ENCODE measurements around the gene SHISA6. TPM values are rescaled to one million over a fixed set of nuclear protein-coding genes. Genes with fewer than 3 reads are reported as not detected.

SHISA6 gene
- total RNA-seq, 1 donor from 2014 or later, result not detected

DNA sequence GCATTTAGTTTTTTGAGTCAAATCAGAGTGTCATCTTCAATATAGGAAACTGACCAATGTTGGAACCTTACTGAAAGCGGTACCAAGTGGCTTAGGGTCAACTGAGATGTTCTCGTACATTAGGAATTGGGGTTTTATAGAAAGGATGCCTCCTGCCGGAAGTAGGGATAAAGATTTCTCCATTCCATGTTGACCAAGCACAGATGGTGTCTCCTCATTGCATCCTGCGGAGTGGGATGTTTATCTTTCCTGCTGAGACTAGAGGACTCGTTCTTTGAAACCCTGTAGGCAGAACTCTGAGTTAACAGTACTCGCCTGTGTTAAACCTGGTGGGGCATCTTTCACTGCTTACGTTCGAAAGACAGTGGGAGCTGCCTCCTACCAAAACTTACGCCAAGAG is 1.4 kb downstream of the SHISA6 start:
- Mint-ChIP-seq H3K36me3 (ENCODE audit: low read depth) (no peaks in the 10 kb centered on the region), H3K9me3 (no peaks in the 10 kb centered on the region), H3K4me3 (no peak overlapping the region), H3K4me1 (ENCODE audit: low read depth) (no peaks in the 10 kb centered on the region), H3K27ac (no peak overlapping the region), H3K27me3 (ENCODE audit: insufficient read depth) (peaks cover 26% of the 10 kb centered on the region)
- no peak for DNase-seq (ENCODE audit: low spot score)
- intact Hi-C loops (cut with micrococcal nuclease), result no loop called here

DNA sequence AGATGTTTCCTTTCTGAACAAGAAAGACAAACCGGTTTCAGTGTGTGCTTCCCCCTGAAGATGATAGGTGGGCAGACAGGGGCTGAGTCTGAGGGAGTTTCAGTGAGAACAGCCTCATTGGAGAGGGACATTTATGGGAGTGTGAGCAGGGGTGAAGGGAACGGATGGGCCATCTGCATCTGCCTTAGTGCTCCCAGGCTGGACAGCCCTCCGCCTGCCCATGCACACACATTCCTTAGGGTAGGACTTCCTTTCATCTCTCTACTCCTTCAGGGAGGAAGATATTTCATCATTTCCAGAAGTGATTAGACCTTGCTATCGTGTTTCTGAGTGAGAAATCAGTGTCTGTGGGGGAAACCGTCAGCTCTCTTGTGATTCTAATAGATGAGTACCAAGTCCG is 3.8 kb downstream of the SHISA6 start:
- peaks cover 3% of the 10 kb centered on the region for H3K9me3 Mint-ChIP-seq
- no peaks in the 10 kb centered on the region for H3K36me3 Mint-ChIP-seq (ENCODE audit: low read depth)
- H3K4me3 Mint-ChIP-seq, result no peak overlapping the region
- peaks cover 22% of the 10 kb centered on the region for H3K27me3 Mint-ChIP-seq (ENCODE audit: insufficient read depth)
- intact Hi-C loops (cut with micrococcal nuclease), result no loop called here
- H3K4me1 Mint-ChIP-seq (ENCODE audit: low read depth), result no peaks in the 10 kb centered on the region
- no peak for DNase-seq (ENCODE audit: low spot score)
- H3K27ac Mint-ChIP-seq, result no peak overlapping the region

DNA sequence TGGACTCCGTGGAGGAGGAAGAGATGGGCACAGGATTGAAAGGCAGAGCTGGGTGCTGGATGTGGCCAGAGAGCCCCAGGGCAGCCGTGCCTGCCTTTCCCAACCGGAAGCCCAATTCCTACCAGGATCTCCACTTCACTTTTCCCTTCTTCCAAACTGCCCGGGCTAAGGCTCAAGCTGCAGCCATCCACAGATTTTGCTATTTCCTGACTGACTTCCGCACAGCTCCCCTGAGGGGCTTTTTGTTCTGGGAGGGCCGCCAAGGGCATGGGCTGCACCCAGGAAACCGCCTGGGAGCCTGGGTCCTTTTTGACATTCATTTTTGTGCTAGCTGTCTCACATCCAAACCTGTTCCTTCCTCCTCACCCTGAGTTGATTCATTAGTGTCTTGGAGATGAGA is 4.2 kb downstream of the SHISA6 start:
- intact Hi-C loops (cut with micrococcal nuclease), result no loop called here
- Mint-ChIP-seq H3K4me1 (ENCODE audit: low read depth) (no peaks in the 10 kb centered on the region), H3K9me3 (peaks cover 3% of the 10 kb centered on the region), H3K27ac (no peak overlapping the region), H3K27me3 (ENCODE audit: insufficient read depth) (peaks cover 20% of the 10 kb centered on the region), H3K36me3 (ENCODE audit: low read depth) (no peaks in the 10 kb centered on the region), H3K4me3 (no peak overlapping the region)
- DNase-seq (ENCODE audit: low spot score), result no peak

DNA sequence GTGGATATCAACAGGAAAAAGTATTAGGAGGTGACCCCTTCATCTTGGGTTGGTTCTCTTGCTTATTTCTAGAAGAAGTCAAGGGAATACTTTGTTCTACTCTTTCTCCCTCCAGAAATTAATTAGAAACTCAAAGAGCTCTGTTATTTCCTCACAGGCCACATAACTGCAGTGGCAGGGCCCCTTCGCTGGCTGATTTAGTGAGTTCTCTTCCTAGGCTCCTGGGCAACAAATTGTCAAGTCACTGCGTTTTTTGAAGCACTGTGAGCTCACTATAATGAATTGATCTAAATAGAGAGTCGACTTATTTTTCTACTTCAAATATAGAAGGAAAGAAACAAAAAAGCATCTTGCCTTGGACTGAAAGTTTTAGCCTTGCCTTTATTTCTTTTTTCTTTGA is 4.8 kb downstream of the SHISA6 start:
- Mint-ChIP-seq H3K36me3 (ENCODE audit: low read depth) (no peaks in the 10 kb centered on the region), H3K9me3 (peaks cover 3% of the 10 kb centered on the region), H3K4me1 (ENCODE audit: low read depth) (no peaks in the 10 kb centered on the region), H3K27ac (no peak overlapping the region), H3K27me3 (ENCODE audit: insufficient read depth) (peaks cover 20% of the 10 kb centered on the region), H3K4me3 (no peak overlapping the region)
- DNase-seq (ENCODE audit: low spot score), result no peak
- intact Hi-C loops (cut with micrococcal nuclease), result no loop called here

DNA sequence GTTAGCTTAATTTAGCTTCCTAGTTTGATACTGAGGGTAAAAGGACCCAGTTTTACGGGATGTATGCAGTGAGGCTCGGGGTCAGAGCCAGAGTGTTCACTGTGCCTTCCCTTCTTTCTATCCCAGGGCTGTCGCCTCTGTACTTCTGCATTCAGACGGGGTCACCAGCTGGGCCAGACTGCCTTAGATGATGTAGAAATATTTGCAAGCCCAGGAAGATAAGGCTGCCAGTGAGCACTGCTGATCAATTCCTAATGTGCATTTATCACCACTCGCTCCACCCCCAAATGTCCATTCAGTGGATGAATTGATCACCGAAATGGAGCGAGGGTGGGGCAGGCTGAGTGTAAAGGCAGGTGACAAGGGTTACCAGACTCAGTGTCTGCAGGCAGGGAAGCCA is 9.1 kb downstream of the SHISA6 start:
- no peak for DNase-seq (ENCODE audit: low spot score)
- Mint-ChIP-seq H3K4me1 (ENCODE audit: low read depth) (no peaks in the 10 kb centered on the region), H3K9me3 (peaks cover 7% of the 10 kb centered on the region), H3K4me3 (no peak overlapping the region), H3K36me3 (ENCODE audit: low read depth) (no peaks in the 10 kb centered on the region), H3K27me3 (ENCODE audit: insufficient read depth) (no peaks in the 10 kb centered on the region), H3K27ac (no peak overlapping the region)
- intact Hi-C loops (cut with micrococcal nuclease), result no loop called here

DNA sequence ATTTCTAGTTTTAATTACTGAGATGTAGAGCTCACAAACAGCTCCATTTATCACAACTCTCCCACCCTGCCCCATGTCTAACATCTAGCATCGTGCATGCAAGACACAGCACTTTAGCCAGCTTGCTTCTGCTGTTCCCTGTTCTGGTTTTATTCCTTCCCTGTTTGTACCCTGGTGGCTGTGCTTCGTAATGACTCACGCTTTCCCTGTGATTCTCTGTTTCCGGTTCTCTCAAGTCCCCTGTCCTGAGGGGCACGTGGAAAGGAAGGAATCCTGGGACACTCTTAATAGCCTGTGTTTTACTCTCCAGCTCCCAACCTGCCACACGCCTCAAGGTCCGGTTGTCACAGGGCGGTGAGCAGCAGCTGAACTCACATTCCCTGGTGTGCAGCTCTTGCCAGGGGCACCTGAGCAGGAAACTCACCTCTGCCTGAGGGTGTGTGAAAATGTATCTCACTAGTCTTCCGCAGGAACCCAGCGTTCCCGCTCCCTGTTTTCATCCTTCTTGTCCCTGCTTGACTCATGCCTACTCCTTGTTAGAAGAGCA is 10.6 kb downstream of the SHISA6 start:
- no peak for DNase-seq (ENCODE audit: low spot score)
- Mint-ChIP-seq H3K9me3 (peaks cover 7% of the 10 kb centered on the region), H3K4me1 (ENCODE audit: low read depth) (no peaks in the 10 kb centered on the region), H3K27ac (no peak overlapping the region), H3K27me3 (ENCODE audit: insufficient read depth) (no peaks in the 10 kb centered on the region), H3K36me3 (ENCODE audit: low read depth) (no peaks in the 10 kb centered on the region), H3K4me3 (no peak overlapping the region)
- intact Hi-C loops (cut with micrococcal nuclease), result no loop called here

DNA sequence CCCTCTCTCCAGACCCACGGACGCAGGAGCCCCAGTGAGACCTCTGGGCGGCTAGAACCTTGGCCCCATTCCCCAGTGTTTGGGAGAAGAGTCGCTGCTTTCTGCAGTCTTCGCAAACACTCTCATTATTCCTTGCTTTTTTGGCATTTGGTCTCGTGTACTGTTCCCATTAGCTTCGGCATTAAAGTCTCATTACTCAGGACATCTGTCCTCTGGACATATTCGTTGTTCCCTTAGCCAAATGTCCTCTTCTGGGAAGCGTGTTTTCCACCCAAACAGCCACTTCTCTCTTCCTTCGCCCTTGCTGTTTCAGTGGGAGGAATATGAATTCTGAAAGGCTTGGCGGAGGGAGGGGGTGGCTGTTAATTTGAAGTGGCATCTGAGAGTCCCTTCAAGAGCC is 11.1 kb downstream of the SHISA6 start:
- Mint-ChIP-seq H3K27me3 (ENCODE audit: insufficient read depth) (no peaks in the 10 kb centered on the region), H3K4me3 (no peak overlapping the region), H3K36me3 (ENCODE audit: low read depth) (no peaks in the 10 kb centered on the region), H3K9me3 (peaks cover 9% of the 10 kb centered on the region), H3K27ac (no peak overlapping the region), H3K4me1 (ENCODE audit: low read depth) (no peaks in the 10 kb centered on the region)
- intact Hi-C loops (cut with micrococcal nuclease), result no loop called here
- DNase-seq (ENCODE audit: low spot score), result no peak

DNA sequence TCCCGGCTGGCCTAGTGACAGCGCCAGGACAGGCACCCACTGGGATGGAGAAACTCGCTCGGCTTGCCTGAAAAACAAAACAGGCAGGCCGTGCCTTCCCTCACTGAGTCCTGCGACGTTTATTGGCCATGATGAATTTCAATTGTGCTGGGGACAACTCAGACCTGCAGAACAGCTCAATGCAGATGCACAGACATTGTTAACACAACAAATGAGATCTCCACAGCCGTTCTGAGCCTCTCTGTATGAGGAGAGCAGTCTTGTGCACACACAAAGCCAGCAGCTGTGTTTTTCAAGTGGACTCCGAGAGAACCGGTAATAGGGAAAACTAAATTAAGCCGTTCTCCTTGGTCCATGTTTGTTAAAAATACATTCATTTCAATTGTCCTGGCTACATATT is 15.9 kb downstream of the SHISA6 start:
- H3K9me3 Mint-ChIP-seq, result peaks cover 17% of the 10 kb centered on the region
- no peak overlapping the region for H3K27ac Mint-ChIP-seq
- intact Hi-C loops (cut with micrococcal nuclease), result no loop called here
- H3K27me3 Mint-ChIP-seq (ENCODE audit: insufficient read depth), result no peaks in the 10 kb centered on the region
- H3K36me3 Mint-ChIP-seq (ENCODE audit: low read depth), result no peaks in the 10 kb centered on the region
- H3K4me1 Mint-ChIP-seq (ENCODE audit: low read depth), result no peaks in the 10 kb centered on the region
- H3K4me3 Mint-ChIP-seq, result no peak overlapping the region
- no peak for DNase-seq (ENCODE audit: low spot score)

DNA sequence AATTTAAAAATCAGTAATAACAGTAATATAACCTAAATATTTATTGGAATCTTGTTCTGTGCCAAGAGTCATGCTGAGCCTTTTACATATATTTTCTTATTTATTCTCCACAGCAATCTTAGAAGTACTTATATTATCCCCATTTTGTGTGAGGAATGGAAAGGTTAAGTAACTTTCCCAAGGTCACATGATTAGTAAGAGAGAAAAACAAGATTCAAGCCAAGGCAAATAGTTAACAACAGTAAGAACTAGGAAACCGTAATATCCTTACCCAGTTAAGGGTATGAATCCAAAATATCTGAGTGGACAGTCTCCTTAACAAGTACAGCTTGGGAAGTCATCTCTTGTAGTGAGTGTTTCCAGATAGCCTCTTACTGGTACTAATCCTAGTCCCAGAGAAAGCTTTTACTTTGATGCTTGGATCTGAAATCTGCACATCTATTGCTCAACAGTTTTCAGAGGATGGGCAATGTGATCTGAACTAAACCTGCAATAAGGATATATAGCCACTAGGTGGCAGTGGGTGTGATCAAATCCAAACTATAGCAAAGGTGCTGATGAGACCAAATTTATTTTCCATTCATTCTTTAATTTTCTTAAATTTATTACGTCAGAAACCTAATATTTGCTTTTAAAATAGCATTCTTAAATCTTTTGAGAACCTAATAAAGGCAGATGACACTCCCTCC is 23.3 kb downstream of the SHISA6 start:
- H3K4me1 Mint-ChIP-seq (ENCODE audit: low read depth), result no peaks in the 10 kb centered on the region
- intact Hi-C loops (cut with micrococcal nuclease), result no loop called here
- no peak overlapping the region for H3K4me3 Mint-ChIP-seq
- H3K27me3 Mint-ChIP-seq (ENCODE audit: insufficient read depth), result no peaks in the 10 kb centered on the region
- DNase-seq (ENCODE audit: low spot score), result no peak
- H3K36me3 Mint-ChIP-seq (ENCODE audit: low read depth), result peaks cover 1% of the 10 kb centered on the region
- no peak overlapping the region for H3K27ac Mint-ChIP-seq
- H3K9me3 Mint-ChIP-seq, result peaks cover 30% of the 10 kb centered on the region

DNA sequence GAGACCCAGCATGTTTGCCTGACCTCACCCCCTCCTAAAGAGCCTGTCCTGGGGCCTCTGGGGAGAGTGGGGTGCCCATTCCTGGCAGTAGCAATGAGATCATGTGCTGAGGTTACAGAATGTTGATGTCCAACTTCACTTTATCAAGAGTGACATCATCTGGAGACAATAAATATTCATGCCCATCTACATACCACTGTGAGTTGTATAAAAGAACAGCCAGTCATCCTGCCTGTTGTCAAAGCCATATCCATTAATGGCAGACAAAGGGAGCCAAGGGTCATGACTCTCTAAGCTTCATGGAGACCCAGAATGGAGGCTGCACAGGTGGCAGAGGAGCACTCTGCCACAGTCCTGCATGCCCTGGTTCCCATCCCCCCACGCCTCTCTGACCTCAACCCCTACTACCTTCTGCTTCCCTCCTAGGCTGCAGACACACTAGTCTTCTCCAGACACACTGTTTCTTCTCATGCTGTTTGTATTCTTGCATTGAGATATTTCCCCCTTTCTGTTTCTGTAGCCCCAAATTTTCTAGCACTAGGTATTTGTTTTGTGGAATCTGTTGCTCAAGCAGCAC is 27.1 kb downstream of the SHISA6 start:
- Mint-ChIP-seq H3K27ac (no peak overlapping the region), H3K27me3 (ENCODE audit: insufficient read depth) (no peaks in the 10 kb centered on the region), H3K9me3 (peaks cover 32% of the 10 kb centered on the region), H3K4me3 (no peak overlapping the region), H3K36me3 (ENCODE audit: low read depth) (no peaks in the 10 kb centered on the region), H3K4me1 (ENCODE audit: low read depth) (no peaks in the 10 kb centered on the region)
- DNase-seq (ENCODE audit: low spot score), result no peak
- intact Hi-C loops (cut with micrococcal nuclease), result no loop called here

DNA sequence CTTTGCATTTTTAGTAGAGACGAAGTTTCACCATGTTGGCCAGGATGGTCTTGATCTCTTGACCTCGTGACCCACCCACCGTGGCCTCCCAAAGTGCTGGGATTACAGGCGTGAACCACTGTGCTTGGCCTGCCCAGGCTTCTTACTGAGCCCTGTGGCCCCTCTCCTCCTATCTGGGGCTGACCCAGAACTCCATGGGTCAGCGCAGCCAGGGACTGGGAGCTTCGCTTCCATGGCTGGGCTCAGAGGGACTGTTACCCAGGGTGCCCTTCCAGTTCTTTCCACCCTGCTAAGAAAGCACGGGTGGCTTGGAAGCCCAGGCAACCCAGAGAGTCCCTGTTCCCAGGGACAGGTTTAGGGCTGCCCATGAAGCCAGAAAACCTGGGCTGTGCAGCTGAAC is 28.2 kb downstream of the SHISA6 start:
- intact Hi-C loops (cut with micrococcal nuclease), result no loop called here
- Mint-ChIP-seq H3K4me1 (ENCODE audit: low read depth) (no peaks in the 10 kb centered on the region), H3K27ac (no peak overlapping the region), H3K4me3 (no peak overlapping the region), H3K36me3 (ENCODE audit: low read depth) (no peaks in the 10 kb centered on the region), H3K27me3 (ENCODE audit: insufficient read depth) (no peaks in the 10 kb centered on the region), H3K9me3 (peaks cover 26% of the 10 kb centered on the region)
- DNase-seq (ENCODE audit: low spot score), result no peak

DNA sequence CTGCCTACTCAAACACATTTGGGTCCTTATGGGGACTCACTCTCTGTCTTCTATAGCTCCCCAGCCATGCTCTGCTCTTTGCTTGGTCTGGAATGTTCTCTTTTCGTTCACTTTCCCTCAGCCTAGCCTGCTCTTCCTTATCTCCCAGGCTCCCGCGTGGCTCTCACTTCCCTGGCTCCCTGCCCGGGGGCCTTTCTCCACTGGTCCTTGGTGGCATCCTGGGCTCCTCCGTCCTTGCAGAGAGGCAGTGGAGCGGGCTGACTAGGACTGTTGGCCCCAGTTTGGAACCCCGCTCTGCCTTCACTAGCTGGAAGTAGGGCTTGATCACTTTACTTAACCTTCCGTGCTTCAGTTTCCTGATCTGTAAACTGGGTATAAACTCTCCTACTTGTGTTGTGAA is 31.2 kb downstream of the SHISA6 start:
- no peaks in the 10 kb centered on the region for H3K27me3 Mint-ChIP-seq (ENCODE audit: insufficient read depth)
- no peak overlapping the region for H3K27ac Mint-ChIP-seq
- DNase-seq (ENCODE audit: low spot score), result no peak
- no peaks in the 10 kb centered on the region for H3K36me3 Mint-ChIP-seq (ENCODE audit: low read depth)
- H3K9me3 Mint-ChIP-seq, result peaks cover 20% of the 10 kb centered on the region
- H3K4me1 Mint-ChIP-seq (ENCODE audit: low read depth), result no peaks in the 10 kb centered on the region
- intact Hi-C loops (cut with micrococcal nuclease), result no loop called here
- no peak overlapping the region for H3K4me3 Mint-ChIP-seq

DNA sequence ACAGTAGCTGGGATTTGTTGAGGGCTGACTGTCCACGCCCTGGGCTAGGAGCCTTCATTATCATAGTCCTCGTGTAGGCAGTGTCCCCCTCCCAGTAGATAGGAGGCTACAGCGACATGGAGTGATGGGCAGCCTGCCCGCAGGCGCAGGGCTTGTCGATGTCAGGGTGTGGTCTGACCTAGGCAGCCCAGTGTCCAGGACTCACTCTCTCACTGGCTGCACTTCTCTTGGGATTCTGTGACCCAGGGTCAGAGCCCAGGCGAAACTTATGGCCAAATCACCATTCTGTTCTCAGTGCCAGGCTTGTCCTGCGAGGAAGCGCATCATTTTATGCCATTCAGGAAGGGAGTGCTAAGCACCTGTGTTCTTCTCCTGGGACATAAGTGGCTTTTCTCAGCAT is 32.6 kb downstream of the SHISA6 start:
- Mint-ChIP-seq H3K4me1 (ENCODE audit: low read depth) (no peaks in the 10 kb centered on the region), H3K36me3 (ENCODE audit: low read depth) (no peaks in the 10 kb centered on the region), H3K9me3 (peaks cover 20% of the 10 kb centered on the region), H3K27ac (no peak overlapping the region), H3K27me3 (ENCODE audit: insufficient read depth) (no peaks in the 10 kb centered on the region), H3K4me3 (no peak overlapping the region)
- DNase-seq (ENCODE audit: low spot score), result no peak
- intact Hi-C loops (cut with micrococcal nuclease), result no loop called here

DNA sequence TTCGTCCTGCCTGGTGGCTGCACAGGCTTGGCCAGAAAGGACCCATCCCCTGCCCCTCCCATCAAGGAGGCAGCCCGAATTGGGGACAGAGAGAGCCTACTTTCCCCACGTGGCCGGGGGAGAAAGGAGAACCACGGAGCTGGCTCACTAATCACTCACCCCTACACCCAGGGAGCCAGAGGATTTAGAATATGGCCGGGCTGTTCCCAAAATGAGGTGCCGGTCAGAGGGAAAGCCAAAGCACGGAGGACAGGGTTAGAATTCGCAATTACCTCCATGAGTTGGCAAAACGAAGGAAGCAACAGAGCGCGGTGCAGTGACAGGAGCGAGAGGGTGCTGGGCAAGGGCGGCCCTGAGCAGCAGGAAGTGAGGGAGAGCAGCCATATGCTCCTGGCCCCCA is 33.1 kb downstream of the SHISA6 start:
- Mint-ChIP-seq H3K27me3 (ENCODE audit: insufficient read depth) (no peaks in the 10 kb centered on the region), H3K36me3 (ENCODE audit: low read depth) (no peaks in the 10 kb centered on the region), H3K4me1 (ENCODE audit: low read depth) (no peaks in the 10 kb centered on the region), H3K27ac (no peak overlapping the region), H3K9me3 (peaks cover 20% of the 10 kb centered on the region), H3K4me3 (no peak overlapping the region)
- no peak for DNase-seq (ENCODE audit: low spot score)
- intact Hi-C loops (cut with micrococcal nuclease), result no loop called here

All from activated T-helper 1 cell treated with anti-CD3 and anti-CD28 coated beads, Interleukin-12 subunit alpha, Interleukin-12 subunit beta, Interleukin-2, Interleukin-4 antibody, amounts not matched to agents 30 ng/mL and 10 ng/mL and 1 ng/mL, durations not matched to agents 14 hours and 24 hours and 36 hours (primary cell).